Breast epithelium (tissue), 3 donors: Measurements from ENCODE around the gene ZNF629.

Experiments
- POLR2A ChIP-seq: fragments of 450-650 bp; IDR thresholded peaks from one replicate; pipeline ENCODE4 v1.6.1; 2016; ENCODE audit warnings: antibody characterized with exemption, mild to moderate bottlenecking, moderate library complexity
- TF ChIP-seq, protein P1 (sequence below), 3 donors: fragments of 450-650 bp; IDR thresholded peaks; one replicate each; pipeline ENCODE4 v1.5.1; 2016 to 2017; ENCODE audit warnings: antibody characterized with exemption in 3 of 3, mild to moderate bottlenecking in 3 of 3, moderate library complexity in 3 of 3

DNA sequence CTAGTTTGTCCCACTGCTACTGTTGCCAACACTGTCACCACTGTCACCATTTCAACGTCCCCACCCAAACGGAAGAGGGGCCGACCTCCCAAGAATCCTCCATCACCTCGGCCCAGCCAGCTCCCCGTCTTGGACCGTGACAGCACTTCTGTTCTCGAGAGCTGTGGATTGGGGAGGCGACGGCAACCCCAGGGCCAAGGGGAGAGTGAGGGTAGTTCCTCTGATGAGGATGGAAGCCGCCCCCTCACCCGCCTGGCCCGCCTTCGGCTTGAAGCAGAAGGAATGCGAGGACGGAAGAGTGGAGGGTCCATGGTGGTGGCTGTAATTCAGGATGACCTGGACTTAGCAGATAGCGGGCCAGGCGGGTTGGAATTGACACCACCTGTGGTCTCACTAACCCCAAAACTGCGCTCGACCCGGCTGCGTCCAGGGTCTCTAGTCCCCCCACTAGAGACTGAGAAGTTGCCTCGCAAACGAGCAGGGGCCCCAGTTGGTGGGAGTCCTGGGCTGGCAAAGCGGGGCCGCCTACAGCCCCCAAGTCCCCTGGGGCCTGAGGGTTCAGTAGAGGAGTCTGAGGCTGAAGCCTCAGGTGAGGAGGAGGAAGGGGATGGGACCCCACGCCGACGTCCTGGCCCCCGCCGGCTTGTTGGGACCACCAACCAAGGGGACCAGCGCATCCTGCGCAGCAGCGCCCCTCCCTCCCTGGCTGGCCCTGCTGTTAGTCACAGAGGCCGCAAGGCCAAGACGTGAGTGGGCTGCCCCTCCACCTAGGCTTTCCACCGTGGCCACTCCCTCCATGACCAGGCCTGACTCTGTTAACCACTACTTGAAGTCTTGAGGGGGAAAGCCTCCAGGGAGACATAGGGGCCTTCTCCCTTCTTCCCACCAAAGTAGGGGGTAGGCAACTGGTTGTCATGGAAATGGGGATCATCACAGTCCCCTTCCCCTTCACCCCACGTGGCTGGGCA lies 47.7 kb downstream of the ZNF629 start:
- TF ChIP-seq, protein P1, sequence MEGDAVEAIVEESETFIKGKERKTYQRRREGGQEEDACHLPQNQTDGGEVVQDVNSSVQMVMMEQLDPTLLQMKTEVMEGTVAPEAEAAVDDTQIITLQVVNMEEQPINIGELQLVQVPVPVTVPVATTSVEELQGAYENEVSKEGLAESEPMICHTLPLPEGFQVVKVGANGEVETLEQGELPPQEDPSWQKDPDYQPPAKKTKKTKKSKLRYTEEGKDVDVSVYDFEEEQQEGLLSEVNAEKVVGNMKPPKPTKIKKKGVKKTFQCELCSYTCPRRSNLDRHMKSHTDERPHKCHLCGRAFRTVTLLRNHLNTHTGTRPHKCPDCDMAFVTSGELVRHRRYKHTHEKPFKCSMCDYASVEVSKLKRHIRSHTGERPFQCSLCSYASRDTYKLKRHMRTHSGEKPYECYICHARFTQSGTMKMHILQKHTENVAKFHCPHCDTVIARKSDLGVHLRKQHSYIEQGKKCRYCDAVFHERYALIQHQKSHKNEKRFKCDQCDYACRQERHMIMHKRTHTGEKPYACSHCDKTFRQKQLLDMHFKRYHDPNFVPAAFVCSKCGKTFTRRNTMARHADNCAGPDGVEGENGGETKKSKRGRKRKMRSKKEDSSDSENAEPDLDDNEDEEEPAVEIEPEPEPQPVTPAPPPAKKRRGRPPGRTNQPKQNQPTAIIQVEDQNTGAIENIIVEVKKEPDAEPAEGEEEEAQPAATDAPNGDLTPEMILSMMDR (IDR thresholded peaks at IDR 0.05): no peak
- TF ChIP-seq POLR2A: no peak
